ENCODE measurements around the gene SRPK3. TPM values are rescaled to one million over a fixed set of nuclear protein-coding genes. Genes with fewer than 3 reads are reported as not detected.

The SRPK3 gene
- polyA plus RNA-seq, 3 donors = 0.01 TPM; not detected in 2

- Histone ChIP-seq H4K20me1 (ENCODE audit: insufficient read depth, low read length) (no peaks in the 10 kb centered on the region), H3K9me3 (replicated peaks in 1 of 2; ENCODE audit: control insufficient read depth in 1 of 2, insufficient read depth in 1 of 2, low read length in 2 of 2) (no peaks in the 10 kb centered on the region), H3K27ac (ENCODE audit: low read depth in 1 of 2, low read length in 2 of 2) (no peak overlapping the region), H3K4me3 (replicated peaks in 1 of 3; ENCODE audit: low read depth in 2 of 3, low read length in 3 of 3) (no peak overlapping the region), H3K9ac (ENCODE audit: insufficient read depth, low read length, poor library complexity, severe bottlenecking) (no peak overlapping the region), H3K27me3 (ENCODE audit: control insufficient read depth in 2 of 2, insufficient read depth in 2 of 2, low read length in 2 of 2) (no peaks in the 10 kb centered on the region), H3K36me3 (replicated peaks in 1 of 2; ENCODE audit: control insufficient read depth in 1 of 2, insufficient read depth in 2 of 2, low read length in 2 of 2) (no peaks in the 10 kb centered on the region), H2AFZ (ENCODE audit: insufficient read depth, low read depth, low read length, poor library complexity, severe bottlenecking) (no peak overlapping the region), H3K4me2 (replicated peaks; ENCODE audit: extremely low read depth, low read length, poor library complexity, severe bottlenecking) (no peak overlapping the region), H3K79me2 (ENCODE audit: insufficient read depth, low read length) (no peaks in the 10 kb centered on the region), H3K4me1 (ENCODE audit: control insufficient read depth in 1 of 2, insufficient read depth in 2 of 2, low read length in 2 of 2) (no peaks in the 10 kb centered on the region)
- H3K4me1 Mint-ChIP-seq = no peaks in the 10 kb centered on the region
- DNase-seq = peak in 1 of 3 donors; percentile 0
- peaks cover 0 to 10% (median 2%) of the 10 kb centered on the region in 7 donors for H3K9me3 Mint-ChIP-seq
- no peak for TF ChIP-seq CTCF (IDR thresholded peaks at IDR 0.05)
- H3K36me3 Mint-ChIP-seq = no peaks in the 10 kb centered on the region
- peaks cover 1 to 5% (median 3%) of the 10 kb centered on the region in 3 donors for H3K27me3 Mint-ChIP-seq (ENCODE audit: low read depth in 3 of 3)
- no peak overlapping the region for H3K27ac Mint-ChIP-seq
- no peak overlapping the region for H3K4me3 Mint-ChIP-seq
- 84% methylated on average over 12 of the region's 21 CpGs for WGBS (ENCODE audit: insufficient coverage)
- intact Hi-C loops (cut with micrococcal nuclease) = no loop called here
These were observed 8.3 kb upstream of the SRPK3 start for GRCh38 chrX:153772316-153773217.

GRCh38 chrX:153773218-153773611, 7.6 kb upstream of the SRPK3 start:
- H3K9me3 ChIP-seq (replicated peaks in 1 of 2; ENCODE audit: control insufficient read depth in 1 of 2, insufficient read depth in 1 of 2, low read length in 2 of 2) = no peaks in the 10 kb centered on the region
- no peaks in the 10 kb centered on the region for H4K20me1 ChIP-seq (ENCODE audit: insufficient read depth, low read length)
- H3K27me3 Mint-ChIP-seq (ENCODE audit: low read depth in 3 of 3) = peaks cover 1 to 4% (median 3%) of the 10 kb centered on the region in 3 donors
- no peak overlapping the region for H3K9ac ChIP-seq (ENCODE audit: insufficient read depth, low read length, poor library complexity, severe bottlenecking)
- 94% methylated on average over 9 of the region's 23 CpGs for WGBS (ENCODE audit: insufficient coverage)
- TF ChIP-seq CTCF (IDR thresholded peaks at IDR 0.05) = no peak
- H3K4me3 Mint-ChIP-seq = no peak overlapping the region
- H3K27ac Mint-ChIP-seq = no peak overlapping the region
- H3K4me1 Mint-ChIP-seq = no peaks in the 10 kb centered on the region
- H3K36me3 ChIP-seq (replicated peaks in 1 of 2; ENCODE audit: control insufficient read depth in 1 of 2, insufficient read depth in 2 of 2, low read length in 2 of 2) = no peaks in the 10 kb centered on the region
- H3K4me3 ChIP-seq (replicated peaks in 1 of 3; ENCODE audit: low read depth in 2 of 3, low read length in 3 of 3) = no peak overlapping the region
- intact Hi-C loops (cut with micrococcal nuclease) = no loop called here
- no peaks in the 10 kb centered on the region for H3K79me2 ChIP-seq (ENCODE audit: insufficient read depth, low read length)
- H3K9me3 Mint-ChIP-seq = peaks cover 0 to 10% (median 2%) of the 10 kb centered on the region in 7 donors
- no peak for DNase-seq
- no peak overlapping the region for H3K27ac ChIP-seq (ENCODE audit: low read depth in 1 of 2, low read length in 2 of 2)
- H3K4me2 ChIP-seq (replicated peaks; ENCODE audit: extremely low read depth, low read length, poor library complexity, severe bottlenecking) = no peak overlapping the region
- no peaks in the 10 kb centered on the region for H3K27me3 ChIP-seq (ENCODE audit: control insufficient read depth in 2 of 2, insufficient read depth in 2 of 2, low read length in 2 of 2)
- no peaks in the 10 kb centered on the region for H3K36me3 Mint-ChIP-seq
- H3K4me1 ChIP-seq (ENCODE audit: control insufficient read depth in 1 of 2, insufficient read depth in 2 of 2, low read length in 2 of 2) = no peaks in the 10 kb centered on the region
- H2AFZ ChIP-seq (ENCODE audit: insufficient read depth, low read depth, low read length, poor library complexity, severe bottlenecking) = no peak overlapping the region

Data from CD14-positive monocyte (primary cell).